Activated T-cell treated with anti-CD3 and anti-CD28 coated beads, Interleukin-2, amount 50 U/mL, for 72 hours (primary cell): Measurements from ENCODE around the gene COASY. TPM values are rescaled to one million over a fixed set of nuclear protein-coding genes. Genes with fewer than 3 reads are reported as not detected.

ENCODE experiments used
- ATAC-seq, 2 donors: fragments of 150-1000 bp; cut with Tn5 transposase; replicated peaks in 1 of 2; 2 replicates each; pipeline ENCODE4 v1.10.0; 2021; ENCODE audit warnings: moderate library complexity in 2 of 2, mild to moderate bottlenecking in 1 of 2
- DNase-seq, 2 donors: peaks; one replicate each; pipeline ENCODE4 v3.0.0; 2021 to 2022; ENCODE audit warnings: mixed read lengths in 1 of 2
- H3K27ac Mint-ChIP-seq: one replicate; pipeline ENCODE4 v1.8.0; 2022; ENCODE audit warnings: mild to moderate bottlenecking, moderate library complexity, mixed read lengths
- H3K27me3 Mint-ChIP-seq: one replicate; pipeline ENCODE4 v1.8.0; 2022; ENCODE audit warnings: low read depth, mixed read lengths
- H3K36me3 Mint-ChIP-seq, 2 donors: one replicate each; pipeline ENCODE4 v1.8.0; 2022; ENCODE audit warnings: mixed read lengths in 2 of 2, mild to moderate bottlenecking in 1 of 2; ENCODE audit not compliant: insufficient read depth in 2 of 2
- H3K4me1 Mint-ChIP-seq: one replicate; pipeline ENCODE4 v1.8.0; 2022; ENCODE audit warnings: low read depth, mixed read lengths
- H3K4me3 Mint-ChIP-seq, 2 donors: one replicate each; pipeline ENCODE4 v1.8.0; 2022; ENCODE audit warnings: mild to moderate bottlenecking in 2 of 2, mixed read lengths in 2 of 2, moderate library complexity in 2 of 2
- H3K9me3 Mint-ChIP-seq, 2 donors: one replicate each; pipeline ENCODE4 v1.8.0; 2022; ENCODE audit warnings: mixed read lengths in 2 of 2
- total RNA-seq, 2 donors: library from RNA; stranded (reverse); gene quantifications; one replicate each; pipeline ENCODE4 v1.2.3, GENCODE V29; 2022

Gene COASY
- total RNA-seq, 2 donors from 2014 or later, result 98.2 to 98.5 TPM

DNA sequence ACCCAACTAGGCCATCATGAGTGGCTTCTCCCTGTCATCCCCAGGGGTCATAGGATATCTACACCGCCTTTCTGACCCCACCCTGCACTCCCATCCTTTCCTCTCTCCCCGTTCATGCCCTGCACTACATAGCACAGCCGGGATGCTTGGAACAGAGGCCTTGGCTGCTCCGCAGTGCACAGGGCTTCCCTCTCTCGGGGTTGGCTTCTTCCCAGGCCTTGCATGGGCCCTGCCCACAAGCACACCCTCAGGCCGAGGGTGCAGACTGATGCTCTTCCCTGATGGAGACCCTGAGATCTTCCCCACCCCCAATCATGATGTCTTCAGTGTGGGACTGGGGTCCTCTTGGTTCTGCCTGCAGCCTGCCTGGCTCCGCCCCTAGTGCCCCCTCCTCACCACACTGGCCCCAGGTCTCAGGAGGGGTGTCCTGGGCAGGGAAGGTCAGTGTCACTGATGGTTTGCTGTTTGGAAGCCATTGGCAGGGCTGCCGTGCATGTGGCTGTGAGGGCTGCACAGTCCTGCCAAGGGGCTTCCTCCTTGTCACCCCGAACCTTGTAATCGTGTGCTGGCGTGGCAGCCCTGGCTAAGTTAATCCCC lies 40.2 kb upstream of the COASY start:
- Mint-ChIP-seq H3K9me3 (no peaks in the 10 kb centered on the region), H3K27ac (no peak overlapping the region), H3K4me3 (no peak overlapping the region), H3K36me3 (no peaks in the 10 kb centered on the region), H3K4me1 (peaks cover 26% of the 10 kb centered on the region), H3K27me3 (peaks cover 13% of the 10 kb centered on the region)
- DNase-seq, result no peak
- ATAC-seq, result no peak

DNA sequence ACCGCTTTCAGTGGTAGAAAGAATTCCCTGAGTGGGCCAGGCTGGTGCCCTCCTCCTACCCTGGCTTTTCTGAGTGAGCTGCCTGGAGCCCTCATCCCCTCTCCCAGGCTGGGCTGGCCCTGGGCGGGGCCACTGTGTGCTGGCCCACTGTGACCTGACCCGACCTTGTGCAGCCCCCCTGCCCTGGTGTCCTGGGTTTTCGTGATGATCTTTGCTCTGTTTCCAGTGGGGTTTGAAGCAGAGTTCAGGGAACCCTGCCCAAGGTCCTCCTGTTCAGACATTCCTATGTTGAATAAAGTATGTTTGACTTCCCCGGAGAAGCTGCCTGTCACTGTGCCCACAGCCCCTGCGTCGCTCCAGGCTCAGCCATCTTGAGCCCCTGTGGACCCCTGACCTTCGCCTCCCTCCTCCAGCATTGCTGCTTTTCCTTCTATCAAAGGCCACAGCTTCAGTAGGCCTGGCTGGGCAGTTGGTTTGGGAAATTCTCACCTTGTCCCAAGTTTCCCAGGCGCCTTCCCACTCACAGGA lies 39.6 kb upstream of the COASY start:
- Mint-ChIP-seq H3K27ac (no peak overlapping the region), H3K27me3 (peaks cover 13% of the 10 kb centered on the region), H3K9me3 (no peaks in the 10 kb centered on the region), H3K36me3 (no peaks in the 10 kb centered on the region), H3K4me1 (peaks cover 31% of the 10 kb centered on the region), H3K4me3 (no peak overlapping the region)
- DNase-seq, result no peak
- ATAC-seq, result no peak

GRCh38 chr17:42522798-42523278 lies 39.1 kb upstream of the COASY start:
- Mint-ChIP-seq H3K36me3 (no peaks in the 10 kb centered on the region), H3K27me3 (peaks cover 13% of the 10 kb centered on the region), H3K4me3 (no peak overlapping the region), H3K27ac (no peak overlapping the region), H3K9me3 (no peaks in the 10 kb centered on the region), H3K4me1 (peaks cover 33% of the 10 kb centered on the region)
- DNase-seq, result no peak
- no peak for ATAC-seq

- no peak for ATAC-seq
Observed at GRCh38 chr17:42525221-42525620, 36.7 kb upstream of the COASY start.

DNA sequence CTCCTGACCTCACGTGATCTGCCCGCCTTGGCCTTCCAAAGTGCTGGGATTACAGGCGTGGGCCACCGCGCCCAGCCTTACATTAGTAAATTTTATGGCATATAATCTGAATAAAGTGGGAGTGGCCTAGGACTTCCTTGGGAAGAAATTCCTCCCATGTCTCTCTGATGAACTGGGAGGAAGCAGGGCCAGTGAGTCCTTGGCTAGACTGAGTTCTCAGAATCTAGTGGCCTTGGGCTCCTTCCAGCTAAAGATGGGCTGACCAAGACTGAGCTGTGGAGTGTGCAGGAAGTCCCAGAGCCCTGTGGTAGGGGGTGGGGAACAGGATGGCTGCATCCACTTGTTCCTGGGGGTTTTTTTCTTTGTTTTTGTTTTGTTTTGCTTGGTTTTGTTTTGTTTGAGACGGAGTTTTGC lies 35.9 kb upstream of the COASY start:
- Mint-ChIP-seq H3K27me3 (peaks cover 9% of the 10 kb centered on the region), H3K27ac (no peak overlapping the region), H3K9me3 (no peaks in the 10 kb centered on the region), H3K4me1 (peaks cover 49% of the 10 kb centered on the region), H3K4me3 (no peak overlapping the region), H3K36me3 (no peaks in the 10 kb centered on the region)
- no peak for ATAC-seq
- DNase-seq, result no peak

More at GRCh38 chr17:42525221-42525620, 36.7 kb upstream of the COASY start:
- H3K27ac Mint-ChIP-seq, result no peak overlapping the region
- H3K27me3 Mint-ChIP-seq, result peaks cover 13% of the 10 kb centered on the region
- no peak for DNase-seq
- peaks cover 46% of the 10 kb centered on the region for H3K4me1 Mint-ChIP-seq
- H3K9me3 Mint-ChIP-seq, result no peaks in the 10 kb centered on the region
- no peaks in the 10 kb centered on the region for H3K36me3 Mint-ChIP-seq
- H3K4me3 Mint-ChIP-seq, result no peak overlapping the region

DNA sequence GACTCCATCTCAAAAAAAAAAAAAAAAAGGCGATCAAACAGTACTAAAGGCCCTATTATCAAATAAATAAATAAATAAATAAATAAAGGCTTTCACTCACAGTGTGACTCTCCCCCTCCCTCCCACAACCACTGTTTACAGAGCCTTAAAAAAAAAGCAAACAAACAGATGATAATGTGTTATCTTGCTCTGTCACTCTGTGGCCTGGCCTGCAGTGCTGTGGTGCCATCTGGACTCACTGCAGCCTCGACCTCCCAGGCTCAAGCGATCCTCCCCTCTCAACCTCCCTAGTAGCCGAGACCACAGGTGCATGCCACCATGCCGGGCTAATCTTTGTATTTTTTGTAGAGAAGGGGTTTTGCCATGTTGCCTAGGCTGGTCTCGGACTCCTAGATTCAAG lies 34.0 kb upstream of the COASY start:
- peaks cover 52% of the 10 kb centered on the region for H3K4me1 Mint-ChIP-seq

GRCh38 chr17:42529061-42529460 lies 32.9 kb upstream of the COASY start:
- Mint-ChIP-seq H3K27ac (no peak overlapping the region), H3K27me3 (no peaks in the 10 kb centered on the region)

More for the DNA sequence above, 34.0 kb upstream of the COASY start:
- Mint-ChIP-seq H3K27ac (no peak overlapping the region), H3K9me3 (no peaks in the 10 kb centered on the region), H3K4me3 (no peak overlapping the region), H3K27me3 (no peaks in the 10 kb centered on the region), H3K36me3 (no peaks in the 10 kb centered on the region)
- DNase-seq (no peak), ATAC-seq (no peak)

DNA sequence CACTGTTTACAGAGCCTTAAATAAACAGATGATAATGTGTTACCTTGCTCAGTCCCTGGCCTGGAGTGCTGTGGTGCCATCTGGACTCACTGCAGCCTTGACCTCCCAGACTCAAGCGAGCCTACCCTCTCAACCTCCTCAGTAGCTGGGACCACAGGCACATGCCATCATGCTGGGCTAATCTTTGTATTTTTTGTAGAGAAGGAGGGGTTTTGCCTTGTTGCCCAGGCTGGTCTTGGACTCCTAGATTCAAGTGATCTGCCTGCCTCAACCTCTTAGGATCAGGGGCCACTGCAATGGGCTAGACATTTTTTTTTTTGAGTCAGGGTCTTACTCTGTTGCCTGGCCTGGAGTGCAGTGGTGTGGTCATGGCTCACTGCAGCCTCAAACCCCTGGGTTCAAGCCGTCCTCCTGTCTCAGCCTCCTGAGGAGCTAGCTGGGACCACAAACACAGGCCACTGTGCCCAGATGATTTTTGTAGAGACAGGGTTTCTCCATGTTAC lies 30.9 kb upstream of the COASY start:
- DNase-seq (no peak), ATAC-seq (no peak)
- peaks cover 44% of the 10 kb centered on the region for H3K4me1 Mint-ChIP-seq
- no peaks in the 10 kb centered on the region for H3K36me3 Mint-ChIP-seq
- H3K4me3 Mint-ChIP-seq, result peak overlapping the region in 1 of 2 donors; percentile 83
- H3K27ac Mint-ChIP-seq, result no peak overlapping the region
- no peaks in the 10 kb centered on the region for H3K27me3 Mint-ChIP-seq
- no peaks in the 10 kb centered on the region for H3K9me3 Mint-ChIP-seq

More at GRCh38 chr17:42529061-42529460, 32.9 kb upstream of the COASY start:
- Mint-ChIP-seq H3K36me3 (no peaks in the 10 kb centered on the region), H3K4me1 (peaks cover 41% of the 10 kb centered on the region), H3K4me3 (no peak overlapping the region), H3K9me3 (no peaks in the 10 kb centered on the region)
- DNase-seq (no peak), ATAC-seq (no peak)

DNA sequence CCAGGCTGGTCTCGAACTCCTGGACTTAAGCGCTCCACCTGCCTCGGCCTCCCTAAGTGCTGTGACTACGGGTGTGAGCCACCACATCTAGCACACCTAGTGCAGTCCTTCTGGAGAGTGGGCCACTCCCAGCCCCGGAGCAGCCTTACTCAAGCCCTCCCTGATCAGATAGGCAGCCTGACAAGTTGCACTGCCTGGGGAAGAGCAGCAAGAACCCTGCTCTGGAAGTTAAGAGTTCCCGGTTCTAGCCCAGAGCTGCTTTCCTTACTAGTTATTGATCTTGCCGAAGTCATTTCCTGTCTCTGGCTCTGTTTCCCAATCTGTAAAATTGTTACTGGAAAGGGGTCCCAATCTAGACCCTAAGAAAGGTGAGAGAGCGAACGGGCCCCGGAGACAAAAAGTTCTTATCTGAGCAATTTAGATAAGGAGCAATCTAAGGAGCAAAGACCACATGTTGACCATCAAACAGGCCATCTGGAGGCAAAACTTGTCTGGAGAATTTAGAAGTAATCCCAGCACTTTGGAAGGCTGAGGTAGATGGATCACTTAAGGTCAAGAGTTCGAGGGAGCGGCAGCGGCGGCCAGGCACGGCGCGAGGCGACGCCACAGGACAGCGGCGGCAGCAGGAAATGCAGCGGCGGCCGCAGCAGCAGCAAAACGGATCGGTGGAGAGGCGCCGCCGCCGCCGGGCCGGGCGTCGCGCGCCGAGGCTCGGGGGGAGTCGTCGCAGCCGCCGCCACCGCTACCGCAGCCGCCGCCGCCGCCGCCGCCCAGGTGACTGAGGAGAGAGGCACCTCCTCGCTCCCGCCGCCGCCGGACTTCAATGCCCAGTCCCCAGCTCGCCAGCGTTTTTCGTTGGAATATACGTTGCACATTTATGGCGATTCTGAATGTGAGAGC lies 30.2 kb upstream of the COASY start:
- peaks cover 45% of the 10 kb centered on the region for H3K4me1 Mint-ChIP-seq

DNA sequence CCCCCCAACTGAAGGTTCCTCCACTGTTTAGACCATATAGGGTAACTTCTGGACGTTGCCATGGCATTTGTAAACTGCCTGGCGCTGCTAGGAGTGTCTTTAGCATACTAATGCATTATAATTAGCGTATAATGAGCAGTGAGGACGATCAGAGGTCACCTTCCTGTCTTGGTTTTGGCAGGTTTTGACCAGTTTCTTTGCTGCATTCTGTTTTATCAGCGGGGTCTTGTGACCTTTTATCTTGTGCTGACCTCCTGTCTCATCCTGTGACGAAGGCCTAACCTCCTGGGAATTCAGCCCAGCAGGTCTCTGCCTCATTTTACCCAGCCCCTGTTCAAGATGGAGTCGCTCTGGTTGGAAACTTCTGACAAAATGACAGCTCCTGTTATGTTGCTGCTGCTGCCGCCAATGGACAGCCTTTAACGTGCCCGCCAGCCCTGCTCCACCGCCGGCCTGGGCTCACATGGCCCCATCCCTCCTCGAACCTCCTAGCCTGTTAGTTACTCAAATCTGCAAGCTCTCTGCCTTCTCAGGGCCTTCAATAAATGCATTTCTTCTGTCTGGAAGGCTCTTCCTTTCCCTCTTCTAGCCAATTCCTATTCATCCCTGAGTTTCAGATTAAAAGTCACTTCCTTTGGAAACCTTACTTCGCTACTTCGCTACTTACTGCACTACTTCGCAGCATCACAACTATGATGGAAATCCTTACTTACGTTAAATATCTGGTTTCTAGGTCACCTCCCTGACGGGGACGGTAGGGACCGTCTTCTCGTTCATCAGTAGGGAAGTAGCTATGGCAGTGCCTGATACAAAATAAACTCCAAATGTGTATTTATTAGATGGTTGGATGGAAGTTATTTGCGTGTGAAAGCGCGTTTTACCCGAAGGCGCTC lies 26.5 kb upstream of the COASY start:
- H3K36me3 Mint-ChIP-seq, result peaks cover 0 to 7% of the 10 kb centered on the region in 2 donors
- H3K27me3 Mint-ChIP-seq, result no peaks in the 10 kb centered on the region
- no peak for DNase-seq
- no peak for ATAC-seq
- no peaks in the 10 kb centered on the region for H3K9me3 Mint-ChIP-seq
- H3K4me3 Mint-ChIP-seq, result peak overlapping the region; percentile 88 to 93
- peaks cover 50% of the 10 kb centered on the region for H3K4me1 Mint-ChIP-seq
- H3K27ac Mint-ChIP-seq, result peak overlapping the region; percentile 78

More for the DNA sequence above, 30.2 kb upstream of the COASY start:
- Mint-ChIP-seq H3K27ac (peak overlapping the region; percentile 10), H3K27me3 (no peaks in the 10 kb centered on the region), H3K36me3 (no peaks in the 10 kb centered on the region), H3K9me3 (no peaks in the 10 kb centered on the region), H3K4me3 (peak overlapping the region; percentile 83)
- DNase-seq, result peak; percentile 68 to 76
- ATAC-seq, result peak; percentile 35 to 37

GRCh38 chr17:42536048-42536371 lies 25.9 kb upstream of the COASY start, which contains the start of gene NAGLU:
NAGLU (plus strand) TSS chr17:42536241; CDS start chr17:42536273, 32 bp downstream.
- no peaks in the 10 kb centered on the region for H3K9me3 Mint-ChIP-seq
- ATAC-seq (peak; percentile 94), DNase-seq (peak; percentile 92 to 94)
- peaks cover 50% of the 10 kb centered on the region for H3K4me1 Mint-ChIP-seq
- H3K4me3 Mint-ChIP-seq, result peak within 1 kb of the TSS; percentile 89 to 93
- H3K36me3 Mint-ChIP-seq, result peaks cover 0 to 7% of the 10 kb centered on the region in 2 donors
- H3K27ac Mint-ChIP-seq, result peak within 1 kb of the TSS; percentile 78
- H3K27me3 Mint-ChIP-seq, result no peaks in the 10 kb centered on the region

DNA sequence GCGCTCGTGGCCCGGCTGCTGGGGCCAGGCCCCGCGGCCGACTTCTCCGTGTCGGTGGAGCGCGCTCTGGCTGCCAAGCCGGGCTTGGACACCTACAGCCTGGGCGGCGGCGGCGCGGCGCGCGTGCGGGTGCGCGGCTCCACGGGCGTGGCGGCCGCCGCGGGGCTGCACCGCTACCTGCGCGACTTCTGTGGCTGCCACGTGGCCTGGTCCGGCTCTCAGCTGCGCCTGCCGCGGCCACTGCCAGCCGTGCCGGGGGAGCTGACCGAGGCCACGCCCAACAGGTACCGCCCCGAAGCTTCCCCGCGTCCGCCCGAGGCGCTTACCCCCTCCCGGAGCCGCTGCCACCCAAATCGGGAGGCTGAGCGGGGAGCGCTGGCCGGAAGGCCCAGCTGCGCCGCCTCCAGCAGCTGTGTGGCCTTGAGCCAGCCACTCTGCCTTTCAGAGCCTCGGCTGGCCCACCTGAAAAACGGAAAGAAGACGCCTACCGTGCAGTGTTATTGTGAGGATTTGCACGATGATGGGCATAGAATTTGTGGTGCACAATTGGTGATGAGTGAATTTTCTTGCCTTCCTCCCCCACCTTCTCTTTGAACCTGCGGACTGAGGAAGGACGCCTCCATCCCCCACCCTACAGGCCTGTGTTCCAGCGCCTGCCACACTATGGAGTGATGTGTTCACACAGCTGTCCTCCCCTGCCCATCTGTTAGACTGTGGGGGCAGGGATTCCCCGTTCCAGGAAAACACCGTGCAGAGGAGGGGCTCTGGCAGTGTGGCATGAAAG lies 25.4 kb upstream of the COASY start:
- Mint-ChIP-seq H3K27me3 (no peaks in the 10 kb centered on the region), H3K27ac (no peak overlapping the region), H3K9me3 (no peaks in the 10 kb centered on the region), H3K36me3 (peaks cover 0 to 7% of the 10 kb centered on the region in 2 donors), H3K4me1 (peaks cover 50% of the 10 kb centered on the region), H3K4me3 (peak overlapping the region; percentile 89 to 92)
- DNase-seq (peak; percentile 83 to 87), ATAC-seq (peak; percentile 80 to 81)
